Panc1 (cell line): ENCODE data around the gene MAD1L1. TPM values are rescaled to one million over a fixed set of nuclear protein-coding genes. Genes with fewer than 3 reads are reported as not detected.

Source experiments
- ATAC-seq: fragments of 200-7000 bp; cut with Tn5 transposase; 2 replicates; pipeline ENCODE4 v1.9.1; 2020; ENCODE audit warnings: mild to moderate bottlenecking, moderate library complexity
- BruUV-seq: library from RNA; stranded (reverse); fragments of 400-500 nt; replicated peaks from 2 replicates; lab custom pipeline; 2021; lab: Mats Ljungman, UMichigan
- CTCF ChIA-PET: fragments of 300-600 bp; sonication (Branson Sonifier 250); formaldehyde crosslinking; loops from one replicate; lab custom pipeline; 2022; ENCODE audit warnings: antibody characterized with exemption; lab: Charles Lee
- POLR2A ChIA-PET: fragments of 300-600 bp; sonication (Branson Sonifier 250); formaldehyde crosslinking; loops from one replicate; lab custom pipeline; 2022; ENCODE audit warnings: antibody characterized with exemption; lab: Charles Lee
- DNase-seq: peaks from one replicate; pipeline ENCODE4 v3.0.0-alpha.2; 2010; ENCODE audit warnings: low read depth, low spot score
- H3K27ac ChIP-seq: 2 replicates; pipeline ENCODE4 v1.5.1; 2011; ENCODE audit warnings: mild to moderate bottlenecking, low read length, inconsistent platforms
- H3K27me3 ChIP-seq: fragments of 200-500 bp; sonication (Bioruptor generic); 2 replicates; pipeline ENCODE4 v1.6.0; 2014; ENCODE audit warnings: low read length, inconsistent platforms; ENCODE audit not compliant: control insufficient read depth, insufficient read depth
- H3K36me3 ChIP-seq: fragments of 200-500 bp; sonication (Bioruptor generic); 2 replicates; pipeline ENCODE4 v1.5.1; 2014; ENCODE audit warnings: inconsistent platforms, mild to moderate bottlenecking, low read length, moderate library complexity; ENCODE audit not compliant: control insufficient read depth, insufficient read depth
- H3K4me1 ChIP-seq: 2 replicates; pipeline ENCODE4 v1.5.1; 2011; ENCODE audit warnings: inconsistent platforms, mild to moderate bottlenecking, low read length, moderate library complexity; ENCODE audit not compliant: control insufficient read depth, insufficient read depth
- H3K4me3 ChIP-seq, 2 experiments: 2 replicates each; pipeline ENCODE4 v1.5.1; 2011 to 2012; ENCODE audit warnings: low read depth in 2 of 2, low read length in 2 of 2, mild to moderate bottlenecking in 2 of 2, inconsistent platforms in 1 of 2, moderate library complexity in 1 of 2
- H3K9me3 ChIP-seq: fragments of 200-500 bp; sonication (Bioruptor generic); 2 replicates; pipeline ENCODE4 v1.5.1; 2014; ENCODE audit warnings: low read depth, mild to moderate bottlenecking, inconsistent platforms, low read length, moderate library complexity; ENCODE audit not compliant: control insufficient read depth, insufficient read depth
- CTCF ChIP-seq: fragments of 450-650 bp; IDR thresholded peaks from 2 replicates; pipeline ENCODE4 v1.5.1; 2017; ENCODE audit warnings: mild to moderate bottlenecking
- POLR2AphosphoS5 ChIP-seq: IDR thresholded peaks from 2 replicates; pipeline ENCODE4 v1.6.1; 2012; ENCODE audit warnings: mild to moderate bottlenecking, low read depth, low read length, moderate library complexity
- REST ChIP-seq, 2 experiments: IDR thresholded peaks; 2 replicates each; pipeline ENCODE4 v1.6.1; 2011 to 2012; ENCODE audit warnings: low read depth in 2 of 2, control low read depth in 1 of 2, low read length in 1 of 2, mild to moderate bottlenecking in 1 of 2, moderate library complexity in 1 of 2; ENCODE audit not compliant: insufficient read depth in 1 of 2
- SIN3A ChIP-seq: IDR thresholded peaks from 2 replicates; pipeline ENCODE4 v1.6.1; 2012; ENCODE audit warnings: low read depth, mild to moderate bottlenecking, low read length, moderate library complexity, borderline replicate concordance; ENCODE audit not compliant: insufficient read depth
- TCF7L2 ChIP-seq: IDR thresholded peaks from 2 replicates; pipeline ENCODE4 v1.6.1; 2011; ENCODE audit warnings: mild to moderate bottlenecking, low read depth, low read length, inconsistent platforms
- in situ Hi-C: cut with HindIII; loops from 2 replicates; pipeline ENCODE4 v1.10.0; 2016; ENCODE audit warnings: low sequenced_read_pairs, low pct_unique_long_range_greater_than_20kb
- intact Hi-C: fragments of 100-400 bp; cut with micrococcal nuclease; formaldehyde crosslinking; loops from one replicate; pipeline ENCODE4 v1.10.0; 2022; ENCODE audit not compliant: unreplicated experiment
- total RNA-seq: library from RNA; stranded (reverse); gene quantifications from one replicate; pipeline ENCODE4 v1.2.1, GENCODE V29; 2021; ENCODE audit not compliant: unreplicated experiment

MAD1L1 gene
- total RNA-seq, 1 experiment from 2014 or later: 70.8 TPM

GRCh38 chr7:2220506-2220905, 12.2 kb downstream of the MAD1L1 start:
- in situ Hi-C loops (no loop called here), intact Hi-C loops (no loop called here)

GRCh38 chr7:2220030-2220429, 12.7 kb downstream of the MAD1L1 start:
- no peaks in the 10 kb centered on the region; the same call in 1 of the 2 replicates for H3K36me3 ChIP-seq
- ChIA-PET CTCF (no interaction called here), POLR2A (no interaction called here)
- ATAC-seq (no peak), DNase-seq (no peak)
- no peak overlapping the region for H3K4me3 ChIP-seq
- no peaks in the 10 kb centered on the region for H3K9me3 ChIP-seq
- H3K4me1 ChIP-seq: no peaks in the 10 kb centered on the region
- no peak overlapping the region for H3K27ac ChIP-seq
- no peak for TF ChIP-seq CTCF
- TF ChIP-seq POLR2AphosphoS5: no peak
- no peak for TF ChIP-seq REST (IDR thresholded peaks at IDR 0.05; ENCODE audit: insufficient read depth in 1 of 2, low read depth in 2 of 2, low read length in 1 of 2)
- no peak for TF ChIP-seq TCF7L2
- no peak for TF ChIP-seq SIN3A
- in situ Hi-C loops: no loop called here
- no peaks in the 10 kb centered on the region for H3K27me3 ChIP-seq
- no TSS peak for BruUV-seq
- intact Hi-C loops: no loop called here

More at GRCh38 chr7:2220506-2220905, 12.2 kb downstream of the MAD1L1 start:
- DNase-seq (no peak), ATAC-seq (no peak)
- TF ChIP-seq POLR2AphosphoS5 (no peak), TCF7L2 (no peak), REST (IDR thresholded peaks at IDR 0.05; ENCODE audit: insufficient read depth in 1 of 2, low read depth in 2 of 2, low read length in 1 of 2) (no peak)
- no peaks in the 10 kb centered on the region for H3K4me1 ChIP-seq
- no peaks in the 10 kb centered on the region for H3K27me3 ChIP-seq
- no peak overlapping the region for H3K4me3 ChIP-seq
- POLR2A ChIA-PET: no interaction called here
- no TSS peak for BruUV-seq
- H3K27ac ChIP-seq: no peak overlapping the region
- no peaks in the 10 kb centered on the region; the same call in 1 of the 2 replicates for H3K36me3 ChIP-seq
- CTCF ChIA-PET: no interaction called here
- no peaks in the 10 kb centered on the region for H3K9me3 ChIP-seq
